ENCODE results near the gene ACTN4. TPM values are rescaled to one million over a fixed set of nuclear protein-coding genes. Genes with fewer than 3 reads are reported as not detected.

Gene ACTN4
- 1,021 to 1,126 TPM (median 1,096 TPM) in 5 replicates for total RNA-seq (2022; extraction: Qiagen RNA extraction)

GRCh38 chr19:38647368-38647965 is at the start of gene ACTN4:
Gene ACTN4 (plus strand): TSS chr19:38647649. CDS start chr19:38647746, 97 bp downstream.

DNA sequence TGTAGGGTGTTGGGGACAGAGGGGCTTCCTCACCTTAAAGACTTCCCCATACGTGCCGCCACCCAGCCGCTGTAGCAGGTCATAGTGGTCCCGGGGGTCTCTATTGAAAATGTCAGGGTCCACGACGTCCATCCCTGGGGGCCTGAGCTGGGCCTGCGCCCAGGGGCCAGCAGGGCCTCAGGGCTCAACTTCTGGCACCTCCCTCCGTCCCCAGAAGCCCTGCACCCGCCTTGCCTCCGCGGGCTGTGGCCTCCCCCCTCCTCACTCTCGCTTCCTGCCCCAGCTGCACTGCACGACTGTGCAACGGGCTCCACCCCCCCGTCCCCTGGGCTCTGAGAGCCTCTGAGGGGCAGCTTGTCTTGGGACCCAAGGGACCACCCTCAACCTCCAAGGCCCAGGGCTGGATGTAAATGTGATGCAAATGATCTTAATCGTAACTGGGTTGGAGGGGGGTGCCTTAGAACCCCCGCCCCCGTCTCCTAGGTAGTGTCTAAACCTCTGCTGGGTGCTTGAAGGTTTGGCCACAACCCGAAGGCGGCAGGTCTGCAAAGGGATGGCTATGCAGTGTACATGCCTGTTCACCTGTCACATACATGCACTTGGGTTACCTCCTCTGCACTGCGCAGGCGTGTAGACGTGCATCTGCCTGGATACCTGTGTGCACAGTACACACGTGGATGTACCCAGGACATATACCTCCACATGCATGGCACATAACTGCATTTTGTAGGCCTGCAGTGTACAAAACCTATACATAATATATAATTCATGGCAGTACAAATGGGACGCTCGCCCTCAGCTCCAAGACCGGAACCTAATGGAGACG is 29.5 kb upstream of the ACTN4 start, which contains the start of gene MAP4K1:
Gene MAP4K1 (minus strand): TSS at position 190 of the 826 bp plus-strand sequence. CDS start 58 bp downstream, at position 132.

GRCh38 chr19:38618590-38619360 is 28.7 kb upstream of the ACTN4 start, which contains the start of gene EIF3K:
Gene EIF3K (plus strand): TSS chr19:38619188. CDS start chr19:38619269, 81 bp downstream.

GRCh38 chr19:38744298-38744681 is 96.8 kb downstream of the ACTN4 start, which contains the start of gene CAPN12:
Gene CAPN12 (minus strand): TSS chr19:38744474. CDS start chr19:38744165, 309 bp downstream.

DNA sequence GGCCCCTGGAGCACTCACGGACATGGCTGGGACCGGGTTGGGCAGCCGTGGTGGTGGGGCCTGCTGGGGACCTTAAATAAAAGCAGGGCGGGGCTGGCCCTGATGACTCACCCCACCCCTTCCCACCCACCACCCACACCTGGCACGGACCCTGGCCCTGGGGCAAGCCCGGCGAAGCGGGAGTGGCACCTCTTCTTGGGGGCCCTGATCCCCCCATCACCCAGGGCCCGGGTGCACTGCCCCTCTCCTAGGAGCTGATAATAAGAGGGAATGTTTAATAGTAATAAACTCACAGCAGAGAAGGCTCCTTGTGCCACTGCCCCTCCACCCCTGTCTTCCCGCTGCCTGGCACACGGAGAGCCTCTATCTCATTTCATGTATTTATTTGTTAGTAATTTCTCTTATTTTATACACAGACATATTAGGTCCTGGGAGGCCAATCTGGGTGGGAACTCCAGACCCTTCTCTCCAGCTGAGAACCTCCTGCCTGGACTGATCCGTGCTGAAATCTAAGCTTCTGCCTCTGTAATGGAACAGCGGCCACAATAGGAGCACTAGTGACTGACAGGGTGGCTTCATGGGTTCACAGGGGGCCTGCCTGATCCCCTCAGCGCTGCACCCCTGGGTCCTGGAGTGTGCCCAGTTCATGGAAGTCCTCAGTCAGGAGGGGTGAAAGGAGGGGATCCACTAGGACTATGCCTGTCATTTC is 126.2 kb downstream of the ACTN4 start, which contains the start of gene LGALS7:
Gene LGALS7 (minus strand): TSS at position 49 of the 709 bp plus-strand sequence. CDS start 25 bp downstream, at position 24.

Other genes starting within 250 kb of the ACTN4 start
- gene FAM98C, start 244.6 kb upstream of the ACTN4 start, total RNA-seq (2022; extraction: Qiagen RNA extraction) = 16.9 to 27.2 TPM (median 24.5 TPM) in 5 replicates
- 0.05 to 0.06 TPM in 2 of 5 replicates, not detected in the others for gene RASGRP4, start 221.4 kb upstream of the ACTN4 start, total RNA-seq (2022; extraction: Qiagen RNA extraction)
- gene RYR1, start 214.0 kb upstream of the ACTN4 start, total RNA-seq (2022; extraction: Qiagen RNA extraction) = 5.2 to 6.8 TPM (median 6.4 TPM) in 5 replicates
- 0.62 to 2.4 TPM (median 1.2 TPM) in 5 replicates for gene MAP4K1, start 29.7 kb upstream of the ACTN4 start, total RNA-seq (2022; extraction: Qiagen RNA extraction)
- 695 to 942 TPM (median 726 TPM) in 5 replicates for gene EIF3K, start 28.5 kb upstream of the ACTN4 start, total RNA-seq (2022; extraction: Qiagen RNA extraction)
- gene CAPN12, start 96.8 kb downstream of the ACTN4 start, total RNA-seq (2022; extraction: Qiagen RNA extraction) = 4.9 to 7.4 TPM (median 6.4 TPM) in 5 replicates
- 0.29 to 0.43 TPM (median 0.38 TPM) in 3 of 5 replicates, not detected in the others for gene LGALS7, start 125.9 kb downstream of the ACTN4 start, total RNA-seq (2022; extraction: Qiagen RNA extraction)
- 0.23 to 0.69 TPM (median 0.54 TPM) in 4 of 5 replicates, not detected in the other for gene LGALS7B, start 141.6 kb downstream of the ACTN4 start, total RNA-seq (2022; extraction: Qiagen RNA extraction)
- 0.17 to 0.68 TPM (median 0.59 TPM) in 5 replicates for gene LGALS4, start 165.3 kb downstream of the ACTN4 start, total RNA-seq (2022; extraction: Qiagen RNA extraction)
- gene ECH1, start 184.1 kb downstream of the ACTN4 start, total RNA-seq (2022; extraction: Qiagen RNA extraction) = 256 to 422 TPM (median 284 TPM) in 5 replicates
- 329 to 371 TPM (median 352 TPM) in 5 replicates for gene HNRNPL, start 202.3 kb downstream of the ACTN4 start, total RNA-seq (2022; extraction: Qiagen RNA extraction)
- 1.9 to 2.9 TPM (median 2.5 TPM) in 5 replicates for gene RINL, start 230.6 kb downstream of the ACTN4 start, total RNA-seq (2022; extraction: Qiagen RNA extraction)

Measured in A549 treated with Hydrocortisone at 1 μM for 4 hours (cell line).